DND-41 (cell line): ENCODE results near the gene HAPLN3.

Experiments
- CTCF ChIP-seq: IDR thresholded peaks from 2 replicates; pipeline ENCODE4 v1.5.1; 2012; ENCODE audit warnings: borderline replicate concordance, low read length, moderate library complexity, mild to moderate bottlenecking; ENCODE audit not compliant: poor library complexity, severe bottlenecking; ENCODE audit errors: extremely low read depth
- EZH2 ChIP-seq: IDR thresholded peaks from 3 replicates; pipeline ENCODE4 v1.6.1; 2012; ENCODE audit warnings: borderline replicate concordance, low read depth, mild to moderate bottlenecking, moderate library complexity, low read length, inconsistent platforms; ENCODE audit not compliant: severe bottlenecking

- no peak for TF ChIP-seq CTCF
- TF ChIP-seq EZH2 = no peak
These were observed 35.2 kb upstream of the HAPLN3 start for GRCh38 chr15:88930579-88930978.
